ENCODE measurements around the gene GARRE1. TPM values are rescaled to one million over a fixed set of nuclear protein-coding genes. Genes with fewer than 3 reads are reported as not detected.

Gene GARRE1
- total RNA-seq, 1 experiment from 2014 or later = 16.9 TPM

DNA sequence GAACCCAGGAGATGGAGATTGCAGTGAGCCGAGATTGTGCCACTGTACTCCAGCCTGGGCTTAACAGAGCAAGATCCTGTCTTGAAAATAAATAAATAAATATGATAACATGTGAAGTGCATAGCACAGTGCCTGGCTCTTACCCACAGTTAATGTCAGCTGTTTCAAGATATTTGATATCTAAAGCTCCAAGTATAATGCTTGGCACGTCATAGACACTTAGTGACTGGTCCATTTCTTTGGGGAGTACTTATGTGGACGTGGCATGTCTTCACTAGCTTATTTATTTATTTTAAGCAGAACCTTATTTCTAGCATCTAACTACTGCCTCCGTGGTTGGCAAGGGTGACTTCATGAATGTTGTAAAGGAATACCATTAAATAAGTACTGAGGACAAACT, 18.8 kb downstream of the GARRE1 start:
- no peak for ATAC-seq
- H3K4me1 ChIP-seq (ENCODE audit: control insufficient read depth in 1 of 2, insufficient read depth in 2 of 2, low read length in 2 of 2) = peaks cover 14 to 22% of the 10 kb centered on the region in 2 experiments
- BruUV-seq (replicated peaks) = no TSS peak
- H3K79me2 ChIP-seq (ENCODE audit: insufficient read depth, low read length) = peaks cover 30% of the 10 kb centered on the region
- no peak for DNase-seq (ENCODE audit: low read depth, low spot score)
- H3K27ac ChIP-seq (ENCODE audit: low read depth, low read length) = no peak overlapping the region
- no peak overlapping the region for H2AFZ ChIP-seq (ENCODE audit: low read depth, low read length, poor library complexity, severe bottlenecking)
- H3K27me3 ChIP-seq (ENCODE audit: insufficient read depth, low read length) = no peaks in the 10 kb centered on the region
- intact Hi-C loops (cut with micrococcal nuclease) = no loop called here
- no peak for TF ChIP-seq EZH2 (IDR thresholded peaks at IDR 0.05)
- no peak for TF ChIP-seq POLR2A (IDR thresholded peaks at IDR 0.05; ENCODE audit: borderline replicate concordance, extremely low read depth, insufficient read depth, insufficient read length)
- no peak for TF ChIP-seq SIN3A (IDR thresholded peaks at IDR 0.05; ENCODE audit: low read depth)
- TF ChIP-seq MAX (IDR thresholded peaks at IDR 0.05) = no peak
- TF ChIP-seq POLR2AphosphoS5 (IDR thresholded peaks at IDR 0.05; ENCODE audit: low read depth, low read length) = no peak
- ChIA-PET CTCF (no interaction called here), POLR2A (no interaction called here), RAD21 (ENCODE audit: low non-redundant PET in 1 of 2, low total read pairs in 2 of 2, uncharacterized antibody in 2 of 2, unreplicated experiment in 2 of 2) (no interaction called here)
- H3K4me3 ChIP-seq (replicated peaks in 1 of 2; ENCODE audit: low read depth in 1 of 2, low read length in 2 of 2) = no peak overlapping the region
- H3K36me3 ChIP-seq (ENCODE audit: control insufficient read depth in 1 of 2, insufficient read depth in 2 of 2, low read length in 2 of 2) = no peaks in the 10 kb centered on the region
- H3K4me2 ChIP-seq (ENCODE audit: low read length) = no peak overlapping the region
- no peaks in the 10 kb centered on the region for H3K9me3 ChIP-seq (ENCODE audit: control insufficient read depth in 1 of 2, insufficient read depth in 1 of 2, low read depth in 1 of 2, low read length in 2 of 2)
- H3K9ac ChIP-seq (ENCODE audit: low read length) = no peak overlapping the region
- H3K9me2 ChIP-seq (ENCODE audit: insufficient read depth) = no peaks in the 10 kb centered on the region
- no peaks in the 10 kb centered on the region for H4K20me1 ChIP-seq (ENCODE audit: insufficient read depth)

- Histone ChIP-seq H3K27me3 (ENCODE audit: insufficient read depth, low read length) (no peaks in the 10 kb centered on the region), H3K36me3 (ENCODE audit: control insufficient read depth in 1 of 2, insufficient read depth in 2 of 2, low read length in 2 of 2) (no peaks in the 10 kb centered on the region), H3K9me3 (ENCODE audit: control insufficient read depth in 1 of 2, insufficient read depth in 1 of 2, low read depth in 1 of 2, low read length in 2 of 2) (no peaks in the 10 kb centered on the region), H3K4me3 (replicated peaks in 1 of 2; ENCODE audit: low read depth in 1 of 2, low read length in 2 of 2) (no peak overlapping the region), H3K9me2 (ENCODE audit: insufficient read depth) (no peaks in the 10 kb centered on the region), H3K4me2 (ENCODE audit: low read length) (no peak overlapping the region), H3K4me1 (ENCODE audit: control insufficient read depth in 1 of 2, insufficient read depth in 2 of 2, low read length in 2 of 2) (peaks cover 12 to 14% of the 10 kb centered on the region in 2 experiments), H3K79me2 (ENCODE audit: insufficient read depth, low read length) (peaks cover 24% of the 10 kb centered on the region), H3K27ac (ENCODE audit: low read depth, low read length) (peak overlapping the region; percentile 18; the same call in 1 of the 2 replicates), H2AFZ (ENCODE audit: low read depth, low read length, poor library complexity, severe bottlenecking) (no peak overlapping the region), H3K9ac (ENCODE audit: low read length) (no peak overlapping the region), H4K20me1 (ENCODE audit: insufficient read depth) (no peaks in the 10 kb centered on the region)
- ChIA-PET RAD21 (ENCODE audit: low non-redundant PET in 1 of 2, low total read pairs in 2 of 2, uncharacterized antibody in 2 of 2, unreplicated experiment in 2 of 2) (no interaction called here), POLR2A (no interaction called here), CTCF (no interaction called here)
- ATAC-seq = no peak
- BruUV-seq (replicated peaks) = no TSS peak
- no peak for DNase-seq (ENCODE audit: low read depth, low spot score)
- TF ChIP-seq JUND (IDR thresholded peaks at IDR 0.05) = no peak
- no peak for TF ChIP-seq POLR2A (IDR thresholded peaks at IDR 0.05; ENCODE audit: borderline replicate concordance, extremely low read depth, insufficient read depth, insufficient read length)
- no peak for TF ChIP-seq EZH2 (IDR thresholded peaks at IDR 0.05)
- no peak for TF ChIP-seq YY1 (IDR thresholded peaks at IDR 0.05; ENCODE audit: extremely low read depth, insufficient replicate concordance, low read depth, low read length)
- intact Hi-C loops (cut with micrococcal nuclease) = no loop called here
These were observed 20.0 kb downstream of the GARRE1 start for GRCh38 chr19:34274284-34274826.
